ENCODE results near the gene NDOR1. TPM values are rescaled to one million over a fixed set of nuclear protein-coding genes. Genes with fewer than 3 reads are reported as not detected.
A peak's percentile ranks its signal among the peaks of the same experiment; 100 is the strongest.

The NDOR1 gene
- total and polyA plus RNA-seq, 2 experiments from 2014 or later, result 8.5 to 12.4 TPM

DNA sequence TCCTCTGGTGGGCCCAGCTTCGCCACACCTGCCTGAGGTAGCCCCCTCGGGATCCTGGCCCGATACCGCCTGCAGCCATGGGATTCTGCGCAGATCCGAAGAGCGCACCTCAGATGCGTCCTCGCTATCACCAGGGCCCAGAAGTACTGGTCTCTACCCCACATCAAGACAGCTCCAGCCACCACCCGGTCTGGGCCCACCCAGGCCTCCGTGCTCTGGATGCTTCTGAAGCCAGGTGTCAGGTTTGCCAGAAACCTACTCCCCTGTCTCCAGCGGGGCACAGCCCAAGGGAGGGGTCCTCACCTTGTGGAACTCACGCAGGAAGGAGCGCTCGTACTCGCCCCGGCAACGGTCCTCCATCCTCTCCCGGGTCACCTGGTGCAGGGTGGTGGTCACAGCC, 19.6 kb upstream of the NDOR1 start:
- in situ Hi-C loops (cut with MboI), result no loop called here
- no peak for DNase-seq

GRCh38 chr9:137186385-137186784, 19.1 kb upstream of the NDOR1 start:
- H3K27ac ChIP-seq, result no peak overlapping the region
- TF ChIP-seq EZH2 (IDR thresholded peaks at IDR 0.05; ENCODE audit: insufficient read depth, poor library complexity, severe bottlenecking) (no peak), EZH2phosphoT487 (IDR thresholded peaks at IDR 0.05; ENCODE audit: insufficient read depth, low read depth) (no peak)
- 0 out of 2 replicates have a peak overlapping the region, but pooled peaks have one; percentile 83 for H3K4me3 ChIP-seq
- H3K4me2 ChIP-seq (ENCODE audit: unreplicated experiment), result peak overlapping the region; percentile 20
- peaks cover 52% of the 10 kb centered on the region for H3K79me2 ChIP-seq (ENCODE audit: insufficient read depth)
- H3K9ac ChIP-seq, result no peak overlapping the region
- WGBS, 2 experiments (ENCODE audit: low coverage in 1 of 2, low lambda C conversion rate in 2 of 2, missing lambda C conversion rate in 2 of 2), result 69 to 79% methylated on average over 6 of the region's 6 CpGs
- H3K36me3 ChIP-seq (ENCODE audit: low read depth), result no peaks in the 10 kb centered on the region; the same call in 1 of the 2 replicates
- H3K27me3 ChIP-seq (replicated peaks; ENCODE audit: insufficient read depth), result no peaks in the 10 kb centered on the region
- no peak for DNase-seq
- in situ Hi-C loops (cut with MboI), result no loop called here
- no peaks in the 10 kb centered on the region for H3K9me2 ChIP-seq (ENCODE audit: insufficient read depth)
- H4K20me1 ChIP-seq (ENCODE audit: insufficient read depth), result no peaks in the 10 kb centered on the region
- peaks cover 16% of the 10 kb centered on the region for H3K4me1 ChIP-seq (ENCODE audit: insufficient read depth)
- H2AFZ ChIP-seq, result no peak overlapping the region
- H3F3A ChIP-seq (ENCODE audit: insufficient read depth), result peaks cover 10% of the 10 kb centered on the region
- H3K9me3 ChIP-seq (ENCODE audit: low read depth), result no peaks in the 10 kb centered on the region

More for the DNA sequence above, 19.6 kb upstream of the NDOR1 start:
- TF ChIP-seq EZH2phosphoT487 (IDR thresholded peaks at IDR 0.05; ENCODE audit: insufficient read depth, low read depth) (no peak), EZH2 (IDR thresholded peaks at IDR 0.05; ENCODE audit: insufficient read depth, poor library complexity, severe bottlenecking) (no peak)
- Histone ChIP-seq H3K4me1 (ENCODE audit: insufficient read depth) (peaks cover 16% of the 10 kb centered on the region), H3K79me2 (ENCODE audit: insufficient read depth) (peaks cover 47% of the 10 kb centered on the region), H3K4me2 (ENCODE audit: unreplicated experiment) (no peak overlapping the region), H3K9me2 (ENCODE audit: insufficient read depth) (no peaks in the 10 kb centered on the region), H3K9ac (no peak overlapping the region), H3K27me3 (replicated peaks; ENCODE audit: insufficient read depth) (no peaks in the 10 kb centered on the region), H3K9me3 (ENCODE audit: low read depth) (no peaks in the 10 kb centered on the region), H3K27ac (no peak overlapping the region), H3F3A (ENCODE audit: insufficient read depth) (peaks cover 10% of the 10 kb centered on the region), H3K4me3 (no peak overlapping the region), H4K20me1 (ENCODE audit: insufficient read depth) (no peaks in the 10 kb centered on the region), H2AFZ (no peak overlapping the region), H3K36me3 (ENCODE audit: low read depth) (no peaks in the 10 kb centered on the region; the same call in 1 of the 2 replicates)
- WGBS, 2 experiments (ENCODE audit: low coverage in 1 of 2, low lambda C conversion rate in 2 of 2, missing lambda C conversion rate in 2 of 2), result 89 to 91% methylated on average over 19 of the region's 19 CpGs

- peaks cover 10% of the 10 kb centered on the region for H3F3A ChIP-seq (ENCODE audit: insufficient read depth)
- peak overlapping the region; percentile 93 for H3K9ac ChIP-seq
- H3K9me3 ChIP-seq (ENCODE audit: low read depth), result no peaks in the 10 kb centered on the region
- H3K4me3 ChIP-seq, result peak overlapping the region; percentile 83
- H3K27ac ChIP-seq, result no peak overlapping the region
- peak overlapping the region; percentile 82 for H3K4me2 ChIP-seq (ENCODE audit: unreplicated experiment)
- H3K4me1 ChIP-seq (ENCODE audit: insufficient read depth), result peaks cover 16% of the 10 kb centered on the region
- peaks cover 62% of the 10 kb centered on the region for H3K79me2 ChIP-seq (ENCODE audit: insufficient read depth)
- WGBS, 2 experiments (ENCODE audit: low coverage in 1 of 2, low lambda C conversion rate in 2 of 2, missing lambda C conversion rate in 2 of 2), result 68 to 76% methylated on average over 15 of the region's 15 CpGs
- H3K27me3 ChIP-seq (replicated peaks; ENCODE audit: insufficient read depth), result no peaks in the 10 kb centered on the region
- no peaks in the 10 kb centered on the region; the same call in 1 of the 2 replicates for H3K36me3 ChIP-seq (ENCODE audit: low read depth)
- no peaks in the 10 kb centered on the region for H3K9me2 ChIP-seq (ENCODE audit: insufficient read depth)
- in situ Hi-C loops (cut with MboI), result no loop called here
- H4K20me1 ChIP-seq (ENCODE audit: insufficient read depth), result no peaks in the 10 kb centered on the region
- H2AFZ ChIP-seq, result no peak overlapping the region
- no peak for DNase-seq
- TF ChIP-seq EZH2phosphoT487 (IDR thresholded peaks at IDR 0.05; ENCODE audit: insufficient read depth, low read depth), result no peak
- no peak for TF ChIP-seq EZH2 (IDR thresholded peaks at IDR 0.05; ENCODE audit: insufficient read depth, poor library complexity, severe bottlenecking)
Measured at GRCh38 chr9:137187386-137187785, 18.1 kb upstream of the NDOR1 start.

DNA sequence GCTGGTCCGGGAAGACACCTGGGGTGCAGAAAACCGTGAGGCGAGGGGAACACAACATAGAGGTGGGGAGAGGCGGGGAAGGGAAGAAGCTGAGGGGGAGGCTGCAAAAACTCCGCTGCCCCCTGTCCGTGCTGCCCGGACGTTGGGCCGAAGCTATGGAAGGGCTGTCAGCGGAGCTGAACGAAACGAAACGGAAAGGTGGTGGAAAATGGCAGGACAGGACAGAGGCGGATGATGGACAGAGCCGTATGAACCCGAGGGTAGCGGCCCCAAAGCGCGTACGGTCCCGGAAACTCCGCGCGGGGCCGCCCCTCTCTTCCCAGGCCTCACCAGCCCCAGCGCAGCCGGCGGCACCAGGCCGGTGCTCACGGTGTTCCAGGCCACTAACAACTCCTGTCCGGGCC, 17.4 kb upstream of the NDOR1 start:
- H3K27me3 ChIP-seq (replicated peaks; ENCODE audit: insufficient read depth), result no peaks in the 10 kb centered on the region
- H3K9me3 ChIP-seq (ENCODE audit: low read depth), result no peaks in the 10 kb centered on the region
- peak overlapping the region; percentile 82 for H3K4me2 ChIP-seq (ENCODE audit: unreplicated experiment)
- peak overlapping the region; percentile 93 for H3K9ac ChIP-seq
- TF ChIP-seq EZH2 (IDR thresholded peaks at IDR 0.05; ENCODE audit: insufficient read depth, poor library complexity, severe bottlenecking) (no peak), EZH2phosphoT487 (IDR thresholded peaks at IDR 0.05; ENCODE audit: insufficient read depth, low read depth) (no peak)
- DNase-seq, result no peak
- no peaks in the 10 kb centered on the region for H3K9me2 ChIP-seq (ENCODE audit: insufficient read depth)
- H3K79me2 ChIP-seq (ENCODE audit: insufficient read depth), result peaks cover 68% of the 10 kb centered on the region
- in situ Hi-C loops (cut with MboI), result no loop called here
- no peaks in the 10 kb centered on the region for H4K20me1 ChIP-seq (ENCODE audit: insufficient read depth)
- H3F3A ChIP-seq (ENCODE audit: insufficient read depth), result peaks cover 10% of the 10 kb centered on the region
- H3K4me3 ChIP-seq, result peak overlapping the region; percentile 83
- WGBS, 2 experiments (ENCODE audit: low coverage in 1 of 2, low lambda C conversion rate in 2 of 2, missing lambda C conversion rate in 2 of 2), result 1 to 2% methylated on average over 25 to 31 of the region's 31 CpGs
- peak overlapping the region; percentile 69 for H2AFZ ChIP-seq
- H3K27ac ChIP-seq, result peak overlapping the region; percentile 93
- no peaks in the 10 kb centered on the region; the same call in 1 of the 2 replicates for H3K36me3 ChIP-seq (ENCODE audit: low read depth)
- H3K4me1 ChIP-seq (ENCODE audit: insufficient read depth), result peaks cover 16% of the 10 kb centered on the region

All from GM23248 (cell line).